GM13976 (cell line): Measurements from ENCODE around the gene MRPS34.

Source experiments
- DNase-seq: peaks from one replicate; pipeline ENCODE4 v3.0.0; 2012; ENCODE audit warnings: low spot score
- CTCF ChIP-seq: IDR thresholded peaks from 2 replicates; pipeline ENCODE4 v1.5.1; 2012; ENCODE audit warnings: borderline replicate concordance, mild to moderate bottlenecking; ENCODE audit not compliant: insufficient read depth; ENCODE audit errors: extremely low read depth, missing control alignments, control extremely low read depth
- in situ Hi-C: fragments of 300-500 bp; cut with MboI; formaldehyde crosslinking; loops from one replicate; pipeline ENCODE4 v1.12.0; 2022; ENCODE audit warnings: low sequenced_read_pairs, mixed read lengths, inconsistent platforms; ENCODE audit not compliant: unreplicated experiment

Gene MRPS34

DNA sequence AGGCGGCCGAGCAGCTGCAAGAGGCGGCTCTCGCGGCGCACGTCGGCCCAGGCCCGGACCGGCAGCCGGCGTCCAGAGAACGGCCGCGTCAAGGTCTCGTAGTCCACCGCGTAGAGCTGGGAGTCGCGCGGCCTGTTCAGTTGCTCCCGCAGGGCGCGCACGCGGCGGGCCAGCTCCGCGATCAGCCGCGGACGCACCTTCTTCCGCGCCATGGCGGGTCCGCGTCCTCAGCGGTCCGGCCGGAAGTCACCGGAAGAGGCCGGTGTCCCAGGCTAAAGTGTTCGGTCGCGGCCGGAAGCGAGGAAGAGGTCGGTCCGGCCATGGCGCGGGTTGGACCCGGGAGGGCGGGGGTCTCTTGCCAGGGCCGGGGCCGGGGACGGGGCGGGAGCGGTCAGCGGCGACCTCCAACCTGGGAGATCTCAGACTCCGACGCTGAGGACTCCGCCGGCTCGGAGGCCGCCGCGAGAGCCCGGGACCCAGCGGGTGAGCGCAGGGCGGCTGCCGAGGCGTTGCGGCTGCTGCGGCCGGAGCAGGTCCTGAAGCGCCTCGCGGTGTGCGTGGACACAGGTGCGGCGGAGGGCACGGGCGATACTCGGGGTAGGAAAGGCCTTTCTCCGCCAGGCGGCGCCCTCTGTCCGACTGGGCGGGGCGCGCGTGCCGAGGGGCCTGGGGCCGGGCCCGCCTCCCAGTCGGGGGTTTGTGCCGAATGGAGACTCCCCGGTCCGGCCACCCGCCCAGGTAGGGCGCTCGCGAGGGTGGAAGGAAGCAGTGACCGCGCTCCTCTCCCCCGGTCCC lies at the start of gene MRPS34:
TSS of gene MRPS34 (minus strand) at position 227 of the 795 bp plus-strand sequence. CDS start at position 212, 15 bp downstream.
- in situ Hi-C loops: no loop called here
- TF ChIP-seq CTCF: peak; percentile 90
- peak; percentile 89 for DNase-seq

- in situ Hi-C loops: no loop called here
Observed at GRCh38 chr16:1821861-1822611, 49.1 kb upstream of the MRPS34 start.

GRCh38 chr16:1820946-1821290 lies 48.0 kb upstream of the MRPS34 start:
- in situ Hi-C loops: no loop called here
- no peak for DNase-seq
- no peak for TF ChIP-seq CTCF

More at GRCh38 chr16:1821861-1822611, 49.1 kb upstream of the MRPS34 start:
- no peak for DNase-seq
- TF ChIP-seq CTCF: no peak

DNA sequence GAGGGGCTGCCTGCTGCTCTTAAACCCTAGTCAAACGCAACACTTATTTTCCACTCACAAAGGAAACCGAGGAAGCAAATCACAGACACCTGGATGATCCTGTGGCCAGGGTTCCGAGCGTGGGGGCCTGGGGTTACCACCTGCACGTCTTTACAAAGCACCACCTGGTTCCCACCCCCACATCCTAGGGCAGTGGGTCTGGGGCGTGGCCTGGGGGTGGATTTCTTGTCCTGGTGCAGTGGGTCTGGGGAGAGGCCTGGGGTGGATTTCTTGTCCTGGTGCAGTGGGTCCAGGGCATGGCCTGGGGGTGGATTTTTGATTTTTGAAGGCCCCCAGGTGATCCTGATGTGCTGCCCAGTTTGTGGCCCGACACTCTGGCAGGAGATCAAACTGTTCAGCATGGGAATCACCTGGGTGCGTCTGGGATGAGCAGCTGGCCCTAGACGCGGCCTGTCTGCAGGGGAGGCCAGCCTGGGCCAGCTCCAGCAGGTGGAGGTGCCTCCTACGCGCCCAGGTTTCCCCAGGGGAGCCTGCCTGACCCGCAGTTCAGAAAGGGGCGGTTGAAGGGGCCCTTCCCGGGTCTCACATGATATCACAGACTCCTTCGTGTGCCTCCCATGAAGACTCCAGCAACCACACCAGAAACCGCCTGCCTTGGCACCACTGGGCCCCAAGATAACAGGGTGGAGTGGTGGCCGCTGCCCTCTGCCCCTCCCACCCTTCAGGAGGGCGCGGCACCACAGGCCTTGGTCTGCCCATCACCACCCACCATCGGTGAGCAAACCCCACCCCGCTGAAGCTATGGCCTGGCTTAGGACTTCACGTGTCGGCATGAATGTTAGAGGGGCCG lies 47.4 kb upstream of the MRPS34 start:
- no peak for TF ChIP-seq CTCF
- no peak for DNase-seq
- in situ Hi-C loops: no loop called here

DNA sequence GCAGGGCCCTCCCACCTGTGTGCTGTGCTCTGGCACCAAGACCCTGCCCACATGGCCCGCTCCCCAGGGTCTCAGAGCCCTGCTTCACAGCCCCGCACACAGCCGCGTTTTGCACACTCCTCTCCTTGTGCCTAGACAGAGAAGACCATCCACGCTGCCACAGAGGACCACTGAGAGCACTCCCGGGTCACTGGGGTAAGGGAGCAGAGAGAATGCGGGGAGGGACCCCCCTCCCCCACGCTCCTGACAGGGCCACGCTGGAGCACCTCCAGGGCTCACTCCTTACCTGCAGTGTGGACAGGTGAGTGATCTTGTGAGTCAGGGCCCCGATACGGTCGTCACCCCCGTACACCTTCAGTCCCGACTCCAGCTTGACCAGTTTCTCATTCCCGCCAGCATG lies 46.7 kb upstream of the MRPS34 start:
- no peak for DNase-seq
- in situ Hi-C loops: no loop called here
- TF ChIP-seq CTCF: no peak

- in situ Hi-C loops: no loop called here
- no peak for TF ChIP-seq CTCF
- no peak for DNase-seq
Observed at GRCh38 chr16:1818873-1819525, 46.1 kb upstream of the MRPS34 start.
